Psoas muscle (tissue), 8 donors: ENCODE results near the gene IFNL4. TPM values are rescaled to one million over a fixed set of nuclear protein-coding genes. Genes with fewer than 3 reads are reported as not detected.

Experiments
- ATAC-seq, 4 donors: fragments of 200-7000 bp; cut with Tn5 transposase; one replicate each; pipeline ENCODE4 v1.9.1; 2020; ENCODE audit warnings: moderate library complexity in 3 of 4, mild to moderate bottlenecking in 2 of 4
- DNase-seq, 2 donors: peaks; one replicate each; pipeline ENCODE4 v3.0.0-alpha.2; 2020
- H3K27ac ChIP-seq: fragments of 200-600 bp; one replicate; pipeline ENCODE4 v1.8.0; 2022
- H3K27me3 ChIP-seq, 3 donors: fragments of 200-600 bp in 1 of 3; one replicate each; pipeline versions ENCODE4 v1.6.1 to v1.8.0; 2013 to 2022; ENCODE audit warnings: low read length in 2 of 3, mild to moderate bottlenecking in 2 of 3, moderate library complexity in 1 of 3; ENCODE audit not compliant: insufficient read depth in 3 of 3
- H3K36me3 ChIP-seq, 2 donors: fragments of 200-600 bp in 1 of 2; one replicate each; pipeline versions ENCODE4 v1.6.1 to v1.8.0; 2013 to 2022; ENCODE audit warnings: low read depth in 1 of 2, mild to moderate bottlenecking in 1 of 2, moderate library complexity in 1 of 2; ENCODE audit not compliant: insufficient read depth in 1 of 2
- H3K4me1 ChIP-seq: fragments of 200-600 bp; one replicate; pipeline ENCODE4 v1.8.0; 2022
- H3K4me3 ChIP-seq: fragments of 200-600 bp; one replicate; pipeline ENCODE4 v1.8.0; 2022; ENCODE audit warnings: mild to moderate bottlenecking
- H3K9me3 ChIP-seq: fragments of 200-600 bp; one replicate; pipeline ENCODE4 v1.8.0; 2022
- CTCF ChIP-seq: fragments of 200-600 bp; IDR thresholded peaks from one replicate; pipeline ENCODE4 v1.8.0; 2022; ENCODE audit warnings: antibody characterized with exemption
- WGBS, 3 donors: extraction: QIAGEN DNeasy Blood & Tissue Kit; methylation state at CpG; one replicate each; pipeline versions ENCODE4 v1.1.6 to v1.1.7; 2013; 5-methylcytosine and 5-hydroxymethylcytosine counted together
- intact Hi-C, 2 donors: fragments of 100-400 bp; cut with DNase I; formaldehyde crosslinking; loops; one replicate each; pipeline versions ENCODE4 v1.11.0 to v1.14.2; 2022
- long read RNA-seq, 2 donors: library from polyadenylated mRNA; unstranded; transcript quantifications; one replicate each; pipeline ENCODE4 v2.0.0, GENCODE V29; 2021
- polyA plus RNA-seq, 3 donors: library from polyadenylated mRNA; stranded (reverse); fragments of 200-250 nt; gene quantifications; one replicate each; pipeline ENCODE4 v1.2.3, GENCODE V29; 2013
- total RNA-seq, 4 donors: library from RNA; stranded (reverse); fragmentation: NEBNext Ultra II Directional in 2 of 4; extraction: Animal tissue kit (Norgen Biotek cat#: 25700) in 2 of 4; gene quantifications; one replicate each; pipeline versions ENCODE4 v1.2.1 to v1.2.4, GENCODE V29; 2021 to 2023
- donor health status: healthy with polysubstance abuse.
- donor health status: DM: no; HTN: no; CAD: no; lungs with moderate emphysema.
- donor health status: Bipolar disorder and iron deficiency.
- donor health status: healthy.
- donor health status: DM: yes; HTN: yes; CAD: no.
- donor health status: DM: no; HTN: no; CAD: no.
- donor health status: DM: no; HTN: no; CAD: no.
- donor health status: DM: yes; HTN: yes; CAD: no.

The IFNL4 gene
- total RNA-seq (not detected), polyA plus RNA-seq (not detected)
- long read RNA-seq, donor 1: 0 reads
- long read RNA-seq, donor 2: 0 reads

GRCh38 chr19:39248806-39249205 is at the start of gene IFNL4:
Gene IFNL4 (minus strand): TSS chr19:39248856.
- intact Hi-C loops: no loop called here
- WGBS, 3 donors: 43 to 46% (median 44%) methylated on average over 13 of the region's 13 CpGs
- ATAC-seq (no peak), DNase-seq (no peak)
- Histone ChIP-seq H3K9me3 (no peaks in the 10 kb centered on the region), H3K4me3 (peak within 1 kb of the TSS; percentile 11), H3K27ac (no peak within 1 kb of the TSS), H3K36me3 (no peaks in the 10 kb centered on the region), H3K4me1 (no peaks in the 10 kb centered on the region), H3K27me3 (peaks cover 0 to 50% (median 18%) of the 10 kb centered on the region in 3 donors)
- TF ChIP-seq CTCF: no peak

- no peak for TF ChIP-seq CTCF
- Histone ChIP-seq H3K27me3 (peaks cover 0 to 26% (median 5%) of the 10 kb centered on the region in 3 donors), H3K4me3 (no peak overlapping the region), H3K27ac (no peak overlapping the region), H3K4me1 (no peaks in the 10 kb centered on the region), H3K36me3 (no peaks in the 10 kb centered on the region), H3K9me3 (no peaks in the 10 kb centered on the region)
- ATAC-seq (no peak), DNase-seq (peak in 1 of 2 donors; percentile 55)
- intact Hi-C loops: no loop called here
- 56 to 61% (median 61%) methylated on average over 17 of the region's 17 CpGs for WGBS, 3 donors
These were observed 49.4 kb upstream of the IFNL4 start for GRCh38 chr19:39297931-39298634.

- H3K27me3 ChIP-seq: peaks cover 0 to 26% (median 5%) of the 10 kb centered on the region in 3 donors
- no peak overlapping the region for H3K27ac ChIP-seq
- H3K9me3 ChIP-seq: no peaks in the 10 kb centered on the region
- DNase-seq (no peak), ATAC-seq (no peak)
- WGBS, 3 donors: 60 to 63% (median 60%) methylated on average over 4 of the region's 4 CpGs
- TF ChIP-seq CTCF: no peak
- intact Hi-C loops: no loop called here
- H3K4me1 ChIP-seq: no peaks in the 10 kb centered on the region
- no peak overlapping the region for H3K4me3 ChIP-seq
- H3K36me3 ChIP-seq: no peaks in the 10 kb centered on the region
These were observed 48.2 kb upstream of the IFNL4 start for GRCh38 chr19:39296906-39297305.

GRCh38 chr19:39296055-39296645 is 47.5 kb upstream of the IFNL4 start, which contains the start of gene IFNL1:
Gene IFNL1 (plus strand): TSS chr19:39296407. CDS start chr19:39296422, 15 bp downstream.
- intact Hi-C loops: no loop called here
- Histone ChIP-seq H3K4me3 (no peak within 1 kb of the TSS), H3K27me3 (peaks cover 0 to 26% (median 5%) of the 10 kb centered on the region in 3 donors), H3K36me3 (no peaks in the 10 kb centered on the region), H3K4me1 (no peaks in the 10 kb centered on the region), H3K27ac (no peak within 1 kb of the TSS), H3K9me3 (no peaks in the 10 kb centered on the region)
- 68 to 74% (median 73%) methylated on average over 11 of the region's 11 CpGs for WGBS, 3 donors
- DNase-seq: no peak
- TF ChIP-seq CTCF: no peak
- no peak for ATAC-seq
